Osteoblast (primary cell): ENCODE measurements around the gene TBRG4. TPM values are rescaled to one million over a fixed set of nuclear protein-coding genes. Genes with fewer than 3 reads are reported as not detected.
A peak's percentile ranks its signal among the peaks of the same experiment; 100 is the strongest.

ENCODE experiments used
- DNase-seq: peaks from one replicate; pipeline ENCODE4 v3.0.0; 2011; ENCODE audit warnings: low spot score, mixed read lengths; ENCODE audit not compliant: insufficient read length; ENCODE audit errors: missing footprints
- H2AFZ ChIP-seq: 2 replicates; pipeline ENCODE4 v1.6.0; 2011; ENCODE audit warnings: mild to moderate bottlenecking, low read length
- H3K27ac ChIP-seq: 2 replicates; pipeline ENCODE4 v1.5.1; 2011; ENCODE audit warnings: mild to moderate bottlenecking, low read depth, low read length, moderate library complexity
- H3K27me3 ChIP-seq: 2 replicates; pipeline ENCODE4 v1.6.0; 2012; ENCODE audit warnings: mild to moderate bottlenecking, control low read depth, inconsistent platforms, low read length, moderate library complexity; ENCODE audit not compliant: insufficient read depth
- H3K36me3 ChIP-seq: 2 replicates; pipeline ENCODE4 v1.5.1; 2011; ENCODE audit warnings: mild to moderate bottlenecking, low read length, control low read depth, moderate library complexity; ENCODE audit not compliant: insufficient read depth
- H3K4me1 ChIP-seq: 2 replicates; pipeline ENCODE4 v1.5.1; 2011; ENCODE audit warnings: mild to moderate bottlenecking, low read length, control low read depth, moderate library complexity; ENCODE audit not compliant: insufficient read depth
- H3K4me2 ChIP-seq: 2 replicates; pipeline ENCODE4 v1.6.0; 2011; ENCODE audit warnings: mild to moderate bottlenecking, low read length; ENCODE audit not compliant: insufficient read depth
- H3K4me3 ChIP-seq: fragments of 200-600 bp; sonication (generic); 3 replicates; pipeline ENCODE4 v1.5.1; 2012; ENCODE audit warnings: mild to moderate bottlenecking, low read length, inconsistent platforms; ENCODE audit not compliant: insufficient read depth
- H3K79me2 ChIP-seq: 2 replicates; pipeline ENCODE4 v1.6.0; 2012; ENCODE audit warnings: mild to moderate bottlenecking, low read length, control low read depth, inconsistent platforms; ENCODE audit not compliant: insufficient read depth
- H3K9me3 ChIP-seq: 2 replicates; pipeline ENCODE4 v1.5.1; 2011; ENCODE audit warnings: low read depth, low read length, control low read depth
- H4K20me1 ChIP-seq: 2 replicates; pipeline ENCODE4 v1.6.0; 2012; ENCODE audit warnings: mild to moderate bottlenecking, low read length, control low read depth; ENCODE audit not compliant: insufficient read depth
- CTCF ChIP-seq: IDR thresholded peaks from 2 replicates; pipeline ENCODE4 v1.5.1; 2011; ENCODE audit warnings: mild to moderate bottlenecking, low read depth, low read length, moderate library complexity; ENCODE audit errors: extremely low read depth
- total RNA-seq: library from RNA; depleted of rRNA; stranded (reverse); fragments of >200 nt; gene quantifications from 2 replicates; pipeline ENCODE4 v1.2.3, GENCODE V29; 2012

Gene TBRG4
- total RNA-seq, 1 donor: 43.1 TPM

GRCh38 chr7:45055594-45056219 is 55.8 kb downstream of the TBRG4 start:
- H3K4me1 ChIP-seq: peaks cover 7% of the 10 kb centered on the region
- no peak overlapping the region for H3K4me2 ChIP-seq
- no peak overlapping the region for H3K27ac ChIP-seq
- H3K79me2 ChIP-seq: peaks cover 57% of the 10 kb centered on the region
- no peaks in the 10 kb centered on the region for H3K9me3 ChIP-seq
- no peak for TF ChIP-seq CTCF
- no peak overlapping the region for H2AFZ ChIP-seq
- H4K20me1 ChIP-seq: peaks cover 36% of the 10 kb centered on the region
- H3K36me3 ChIP-seq: peaks cover 10% of the 10 kb centered on the region
- DNase-seq: no peak
- no peaks in the 10 kb centered on the region for H3K27me3 ChIP-seq
- no peak overlapping the region for H3K4me3 ChIP-seq

- Histone ChIP-seq H3K9me3 (no peaks in the 10 kb centered on the region), H3K36me3 (peaks cover 10% of the 10 kb centered on the region), H3K4me1 (peaks cover 7% of the 10 kb centered on the region), H3K27ac (peak overlapping the region; percentile 61), H3K4me2 (no peak overlapping the region), H3K27me3 (no peaks in the 10 kb centered on the region), H3K4me3 (no peak overlapping the region), H3K79me2 (peaks cover 53% of the 10 kb centered on the region), H2AFZ (no peak overlapping the region), H4K20me1 (peaks cover 33% of the 10 kb centered on the region)
- TF ChIP-seq CTCF: no peak
- DNase-seq: peak; percentile 38
These were observed 56.5 kb downstream of the TBRG4 start for GRCh38 chr7:45055016-45055415.

GRCh38 chr7:45054442-45054841 is 57.1 kb downstream of the TBRG4 start:
- no peaks in the 10 kb centered on the region for H3K9me3 ChIP-seq
- TF ChIP-seq CTCF: no peak
- no peak for DNase-seq
- peaks cover 53% of the 10 kb centered on the region for H3K79me2 ChIP-seq
- H3K4me3 ChIP-seq: no peak overlapping the region
- peaks cover 14% of the 10 kb centered on the region for H3K36me3 ChIP-seq
- no peak overlapping the region for H2AFZ ChIP-seq
- no peak overlapping the region for H3K4me2 ChIP-seq
- peak overlapping the region; percentile 61 for H3K27ac ChIP-seq
- no peaks in the 10 kb centered on the region for H3K27me3 ChIP-seq
- H4K20me1 ChIP-seq: peaks cover 34% of the 10 kb centered on the region
- H3K4me1 ChIP-seq: peaks cover 7% of the 10 kb centered on the region

GRCh38 chr7:45053941-45054340 is 57.6 kb downstream of the TBRG4 start:
- DNase-seq: no peak
- Histone ChIP-seq H4K20me1 (peaks cover 34% of the 10 kb centered on the region), H3K4me3 (no peak overlapping the region), H2AFZ (no peak overlapping the region), H3K9me3 (no peaks in the 10 kb centered on the region), H3K27me3 (no peaks in the 10 kb centered on the region), H3K27ac (no peak overlapping the region), H3K4me1 (peaks cover 7% of the 10 kb centered on the region), H3K36me3 (peaks cover 15% of the 10 kb centered on the region), H3K79me2 (peaks cover 48% of the 10 kb centered on the region), H3K4me2 (no peak overlapping the region)
- TF ChIP-seq CTCF: no peak
